Breast epithelium (tissue), 4 donors: Measurements from ENCODE around the gene PLA2G5. TPM values are rescaled to one million over a fixed set of nuclear protein-coding genes. Genes with fewer than 3 reads are reported as not detected.

Experiments
- DNase-seq, 2 donors: peaks; one replicate each; pipeline ENCODE4 v3.0.0-alpha.2; 2019; ENCODE audit warnings: low spot score in 2 of 2
- H3K27ac ChIP-seq, 2 donors: fragments of 200-600 bp; sonication (generic) in 1 of 2; one replicate each; pipeline ENCODE4 v1.5.1; 2016 to 2019; ENCODE audit warnings: mild to moderate bottlenecking in 1 of 2
- H3K27me3 ChIP-seq, 2 donors: fragments of 200-600 bp; sonication (generic) in 1 of 2; one replicate each; pipeline versions ENCODE4 v1.5.1 to v1.6.0; 2017 to 2019; ENCODE audit warnings: control low read depth in 1 of 2, mild to moderate bottlenecking in 1 of 2
- H3K36me3 ChIP-seq: fragments of 200-600 bp; one replicate; pipeline ENCODE4 v1.5.1; 2019
- H3K4me1 ChIP-seq, 2 donors: fragments of 200-600 bp; sonication (generic); one replicate each; pipeline ENCODE4 v1.5.1; 2016 to 2019; ENCODE audit warnings: control low read depth in 1 of 2
- H3K4me3 ChIP-seq, 3 donors: fragments of 200-600 bp; sonication (generic); 1 replicate in 2 of 3; 2 replicates in 1 of 3; pipeline ENCODE4 v1.5.1; 2016 to 2019; ENCODE audit warnings: mild to moderate bottlenecking in 3 of 3, moderate library complexity in 2 of 3
- H3K9me3 ChIP-seq, 2 donors: fragments of 200-600 bp; sonication (generic) in 1 of 2; one replicate each; pipeline ENCODE4 v1.5.1; 2016 to 2019; ENCODE audit warnings: control low read depth in 1 of 2
- POLR2A ChIP-seq: fragments of 450-650 bp; IDR thresholded peaks from one replicate; pipeline ENCODE4 v1.6.1; 2016; ENCODE audit warnings: antibody characterized with exemption, mild to moderate bottlenecking, moderate library complexity
- POLR2AphosphoS5 ChIP-seq, 3 donors: sonication (generic); formaldehyde crosslinking; IDR thresholded peaks; one replicate each; pipeline ENCODE4 v1.6.1; 2017; ENCODE audit warnings: antibody characterized with exemption in 3 of 3
- intact Hi-C: fragments of 100-400 bp; cut with DNase I; formaldehyde crosslinking; loops from one replicate; pipeline ENCODE4 v1.15.1; 2023; ENCODE audit warnings: low total_unique reads
- total RNA-seq, 3 donors: library from RNA; depleted of rRNA; stranded (reverse); fragments of >200 nt; gene quantifications; one replicate each; pipeline ENCODE4 v1.1.0, GENCODE V29; 2016
- TF ChIP-seq, protein P1 (sequence below), 3 donors: fragments of 450-650 bp; IDR thresholded peaks; one replicate each; pipeline ENCODE4 v1.5.1; 2016 to 2017; ENCODE audit warnings: antibody characterized with exemption in 3 of 3, mild to moderate bottlenecking in 3 of 3, moderate library complexity in 3 of 3

Gene PLA2G5
- total RNA-seq, 3 donors from 2014 or later: 0.88 to 9.4 (median 1.3) TPM

GRCh38 chr1:20141001-20141400, 71.0 kb downstream of the PLA2G5 start:
- no peaks in the 10 kb centered on the region for H3K9me3 ChIP-seq
- DNase-seq: no peak
- no peaks in the 10 kb centered on the region for H3K36me3 ChIP-seq
- TF ChIP-seq POLR2AphosphoS5 (IDR thresholded peaks at IDR 0.05) (no peak), POLR2A (no peak)
- TF ChIP-seq, protein P1, sequence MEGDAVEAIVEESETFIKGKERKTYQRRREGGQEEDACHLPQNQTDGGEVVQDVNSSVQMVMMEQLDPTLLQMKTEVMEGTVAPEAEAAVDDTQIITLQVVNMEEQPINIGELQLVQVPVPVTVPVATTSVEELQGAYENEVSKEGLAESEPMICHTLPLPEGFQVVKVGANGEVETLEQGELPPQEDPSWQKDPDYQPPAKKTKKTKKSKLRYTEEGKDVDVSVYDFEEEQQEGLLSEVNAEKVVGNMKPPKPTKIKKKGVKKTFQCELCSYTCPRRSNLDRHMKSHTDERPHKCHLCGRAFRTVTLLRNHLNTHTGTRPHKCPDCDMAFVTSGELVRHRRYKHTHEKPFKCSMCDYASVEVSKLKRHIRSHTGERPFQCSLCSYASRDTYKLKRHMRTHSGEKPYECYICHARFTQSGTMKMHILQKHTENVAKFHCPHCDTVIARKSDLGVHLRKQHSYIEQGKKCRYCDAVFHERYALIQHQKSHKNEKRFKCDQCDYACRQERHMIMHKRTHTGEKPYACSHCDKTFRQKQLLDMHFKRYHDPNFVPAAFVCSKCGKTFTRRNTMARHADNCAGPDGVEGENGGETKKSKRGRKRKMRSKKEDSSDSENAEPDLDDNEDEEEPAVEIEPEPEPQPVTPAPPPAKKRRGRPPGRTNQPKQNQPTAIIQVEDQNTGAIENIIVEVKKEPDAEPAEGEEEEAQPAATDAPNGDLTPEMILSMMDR (IDR thresholded peaks at IDR 0.05): no peak
- intact Hi-C loops: no loop called here
- no peaks in the 10 kb centered on the region for H3K27me3 ChIP-seq
- H3K4me1 ChIP-seq: no peaks in the 10 kb centered on the region
- H3K27ac ChIP-seq: no peak overlapping the region
- H3K4me3 ChIP-seq: no peak overlapping the region

DNA sequence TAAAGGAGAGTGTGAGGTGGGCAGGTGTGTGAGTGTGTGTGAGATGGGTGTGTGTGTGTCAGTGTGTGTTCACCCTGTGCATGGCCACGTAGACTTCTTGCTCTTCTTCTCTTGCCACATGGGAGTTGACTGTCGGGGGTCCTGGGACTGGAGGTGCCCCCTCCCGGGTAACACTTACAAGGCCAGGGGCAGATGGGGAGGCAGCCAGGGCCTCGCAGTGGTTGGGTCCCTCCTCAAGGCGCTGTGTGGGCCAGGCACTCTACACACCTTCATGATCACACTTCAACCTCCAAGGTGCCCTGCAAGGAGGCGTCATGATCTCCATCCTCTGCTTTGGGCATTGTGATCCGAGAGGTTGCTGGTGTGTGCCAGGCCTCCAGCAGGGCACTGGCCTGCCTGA, 71.5 kb downstream of the PLA2G5 start:
- Histone ChIP-seq H3K4me1 (no peaks in the 10 kb centered on the region), H3K9me3 (no peaks in the 10 kb centered on the region), H3K4me3 (no peak overlapping the region), H3K27me3 (no peaks in the 10 kb centered on the region), H3K36me3 (no peaks in the 10 kb centered on the region), H3K27ac (no peak overlapping the region)
- intact Hi-C loops: no loop called here
- DNase-seq: no peak
- TF ChIP-seq POLR2AphosphoS5 (IDR thresholded peaks at IDR 0.05) (no peak), POLR2A (no peak)
- TF ChIP-seq, protein P1 (IDR thresholded peaks at IDR 0.05): no peak

Other genes with a start within 250 kb of the PLA2G5 start
- gene OTUD3, start 187.8 kb upstream of the PLA2G5 start, total RNA-seq: 10 to 100 TPM in 1 of 3 donors, 1 to 10 TPM in 2; 5.8 to 11.1 (median 8.5) TPM
- not detected for gene PLA2G2E, start 146.6 kb upstream of the PLA2G5 start, total RNA-seq
- gene PLA2G2A, start 90.6 kb upstream of the PLA2G5 start, total RNA-seq: 100 to 1,000 TPM in 1 of 3 donors, 10 to 100 TPM in 2; 71.4 to 342 (median 91.9) TPM
- gene PLA2G2D, start 49.3 kb downstream of the PLA2G5 start, total RNA-seq: under 1 TPM in 1 of 3 donors, not detected in 2; 0.44 TPM
- gene PLA2G2F, start 69.1 kb downstream of the PLA2G5 start, total RNA-seq: not detected
- gene UBXN10, start 115.9 kb downstream of the PLA2G5 start, total RNA-seq: 1 to 10 TPM; 1.3 to 6.6 (median 4.9) TPM
- gene PLA2G2C, start 116.3 kb downstream of the PLA2G5 start, total RNA-seq: under 1 TPM in 1 of 3 donors, not detected in 2; 0.33 TPM
- gene VWA5B1, start 220.7 kb downstream of the PLA2G5 start, total RNA-seq: under 1 TPM in 1 of 3 donors, not detected in 2; 0.29 TPM